Activated CD8-positive, alpha-beta memory T cell treated with anti-CD3 and anti-CD28 coated beads, Interleukin-2, amount 10 ng/mL, durations not matched to agents 7 days and 5 days (primary cell): ENCODE results near the gene SRGN. TPM values are rescaled to one million over a fixed set of nuclear protein-coding genes. Genes with fewer than 3 reads are reported as not detected.

ENCODE experiments used
- ATAC-seq: fragments of 150-1000 bp; cut with Tn5 transposase; one replicate; pipeline ENCODE4 v1.10.0; 2021; ENCODE audit warnings: moderate library complexity
- CTCF ChIA-PET: fragments of 350-600 bp; sonication (Branson Sonifier 250); formaldehyde crosslinking; loops from one replicate; lab custom pipeline; 2021; ENCODE audit warnings: antibody characterized with exemption; lab: Charles Lee
- DNase-seq: peaks from one replicate; pipeline ENCODE4 v3.0.0-alpha.2; 2020
- H3K27ac Mint-ChIP-seq: one replicate; pipeline ENCODE4 v1.8.0; 2021; ENCODE audit warnings: mild to moderate bottlenecking, mixed read lengths
- H3K27me3 Mint-ChIP-seq: one replicate; pipeline ENCODE4 v1.8.0; 2021; ENCODE audit warnings: mixed read lengths
- H3K36me3 Mint-ChIP-seq: one replicate; pipeline ENCODE4 v1.8.0; 2021; ENCODE audit warnings: mild to moderate bottlenecking, mixed read lengths
- H3K4me1 Mint-ChIP-seq: one replicate; pipeline ENCODE4 v1.8.0; 2021; ENCODE audit warnings: mixed read lengths
- H3K4me3 Mint-ChIP-seq: one replicate; pipeline ENCODE4 v1.8.0; 2021; ENCODE audit warnings: mild to moderate bottlenecking, moderate library complexity, mixed read lengths
- H3K9me3 Mint-ChIP-seq: one replicate; pipeline ENCODE4 v1.8.0; 2022; ENCODE audit warnings: low read depth, mixed read lengths
- total RNA-seq, 2 experiments: library from RNA; stranded (reverse); gene quantifications; one replicate each; pipeline ENCODE4 v1.2.3, GENCODE V29; 2021

Gene SRGN
- total RNA-seq, 2 experiments from 2014 or later = 366 to 616 TPM

- CTCF ChIA-PET = interaction anchor here (0.6 to 1.8 kb wide), 14 partner anchors 9 to 163 kb away, joined by 3 to 5 read pairs (median 3); partner anchors contain the start of gene SRGN
- peak; percentile 50 for DNase-seq
- Mint-ChIP-seq H3K27ac (peak overlapping the region; percentile 81), H3K36me3 (peaks cover 3% of the 10 kb centered on the region), H3K27me3 (no peaks in the 10 kb centered on the region), H3K9me3 (no peaks in the 10 kb centered on the region), H3K4me3 (no peak overlapping the region), H3K4me1 (peaks cover 36% of the 10 kb centered on the region)
- peak; percentile 44 for ATAC-seq
Measured at GRCh38 chr10:69065406-69066361, 22.2 kb upstream of the SRGN start.

DNA sequence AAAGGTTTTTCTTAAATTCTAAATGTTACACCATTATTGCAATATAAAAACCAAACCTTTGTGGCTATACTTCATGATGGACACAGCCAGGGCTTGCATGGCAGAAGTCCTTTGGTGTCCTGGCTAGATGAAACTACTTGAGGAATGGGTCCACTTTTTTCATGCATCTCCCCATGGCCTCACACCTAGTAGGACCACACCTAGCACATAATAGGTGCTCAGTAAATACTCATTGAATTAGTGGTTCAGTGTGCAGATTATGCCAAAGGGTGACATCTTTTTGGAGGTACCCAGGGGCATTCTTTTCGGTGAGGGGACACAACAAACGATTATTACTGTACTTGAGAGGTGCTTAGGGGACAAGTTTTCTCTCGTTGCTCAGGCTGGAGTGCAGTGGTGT is 20.7 kb upstream of the SRGN start:
- ATAC-seq (no peak), DNase-seq (no peak)
- Mint-ChIP-seq H3K4me3 (no peak overlapping the region), H3K4me1 (peaks cover 23% of the 10 kb centered on the region), H3K27me3 (no peaks in the 10 kb centered on the region), H3K9me3 (no peaks in the 10 kb centered on the region), H3K36me3 (peaks cover 3% of the 10 kb centered on the region), H3K27ac (no peak overlapping the region)
- CTCF ChIA-PET = interaction anchor here (1.0 kb wide), 1 partner anchor 12 kb away, joined by 3 read pairs; no protein-coding TSS in a partner anchor

DNA sequence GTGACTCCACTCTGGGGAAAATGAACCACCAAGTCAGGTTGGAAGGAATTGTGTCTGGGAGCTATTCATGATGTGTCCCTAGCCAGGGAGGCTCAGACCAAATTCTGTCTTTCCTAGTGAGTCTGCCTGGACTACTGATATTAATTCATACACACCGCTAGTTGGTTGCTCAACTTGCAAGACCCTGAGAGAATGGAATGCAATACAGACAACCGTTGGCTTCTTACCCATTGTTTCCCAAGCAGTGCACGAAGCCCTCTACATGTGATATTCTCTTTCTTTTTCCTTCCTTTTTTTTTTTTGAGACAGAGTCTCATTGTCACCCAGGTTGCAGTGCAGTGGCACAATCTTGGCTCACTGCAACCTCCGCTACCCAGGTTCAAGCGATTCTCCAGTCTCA is 19.4 kb upstream of the SRGN start:
- ATAC-seq = no peak
- CTCF ChIA-PET = interaction anchor here (0.9 to 1.4 kb wide), 2 partner anchors 12 to 25 kb away, joined by 3 read pairs; no protein-coding TSS in a partner anchor
- H3K9me3 Mint-ChIP-seq = no peaks in the 10 kb centered on the region
- H3K36me3 Mint-ChIP-seq = peaks cover 3% of the 10 kb centered on the region
- DNase-seq = no peak
- no peak overlapping the region for H3K27ac Mint-ChIP-seq
- H3K4me1 Mint-ChIP-seq = peaks cover 22% of the 10 kb centered on the region
- H3K27me3 Mint-ChIP-seq = no peaks in the 10 kb centered on the region
- H3K4me3 Mint-ChIP-seq = no peak overlapping the region

- H3K4me3 Mint-ChIP-seq = no peak overlapping the region
- CTCF ChIA-PET = interaction anchor here (0.9 to 1.4 kb wide), 2 partner anchors 11 to 24 kb away, joined by 3 read pairs; no protein-coding TSS in a partner anchor
Measured at GRCh38 chr10:69069090-69070042, 18.5 kb upstream of the SRGN start.

DNA sequence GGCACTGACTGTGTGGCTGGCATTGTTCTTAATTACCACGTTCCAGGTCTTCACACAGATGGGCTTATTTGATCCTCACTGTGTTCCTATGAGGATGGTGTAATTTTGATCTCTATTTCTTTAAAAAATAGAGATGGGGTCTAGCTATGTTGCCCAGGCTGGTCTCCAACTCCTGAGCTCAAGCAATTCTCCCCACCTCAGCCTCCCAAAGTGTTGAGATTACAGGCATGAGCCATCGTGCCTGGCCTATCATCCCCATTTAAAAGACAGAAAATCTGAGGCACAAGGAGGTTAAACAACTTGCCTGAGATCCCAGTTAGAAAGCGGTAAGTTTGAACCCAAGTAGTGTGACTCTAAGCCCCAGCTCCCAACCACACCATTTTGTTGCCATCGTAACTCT is 17.0 kb upstream of the SRGN start:
- Mint-ChIP-seq H3K27ac (no peak overlapping the region), H3K4me3 (no peak overlapping the region), H3K4me1 (peaks cover 18% of the 10 kb centered on the region), H3K9me3 (no peaks in the 10 kb centered on the region), H3K36me3 (peaks cover 3% of the 10 kb centered on the region), H3K27me3 (peaks cover 2% of the 10 kb centered on the region)
- CTCF ChIA-PET = interaction anchor here (1.2 kb wide), 1 partner anchor 9 kb away, joined by 3 read pairs; no protein-coding TSS in a partner anchor
- ATAC-seq (no peak), DNase-seq (no peak)

More at GRCh38 chr10:69069090-69070042, 18.5 kb upstream of the SRGN start:
- H3K9me3 Mint-ChIP-seq = no peaks in the 10 kb centered on the region
- H3K4me1 Mint-ChIP-seq = peaks cover 27% of the 10 kb centered on the region
- H3K36me3 Mint-ChIP-seq = peaks cover 3% of the 10 kb centered on the region
- H3K27me3 Mint-ChIP-seq = peaks cover 2% of the 10 kb centered on the region
- no peak overlapping the region for H3K27ac Mint-ChIP-seq
- no peak for DNase-seq
- ATAC-seq = no peak

- no peaks in the 10 kb centered on the region for H3K36me3 Mint-ChIP-seq
- CTCF ChIA-PET = no interaction called here
- ATAC-seq = no peak
- H3K4me1 Mint-ChIP-seq = peaks cover 14% of the 10 kb centered on the region
- peaks cover 2% of the 10 kb centered on the region for H3K27me3 Mint-ChIP-seq
- DNase-seq = no peak
- H3K4me3 Mint-ChIP-seq = no peak overlapping the region
- no peak overlapping the region for H3K27ac Mint-ChIP-seq
- no peaks in the 10 kb centered on the region for H3K9me3 Mint-ChIP-seq
Measured at GRCh38 chr10:69071610-69072009, 16.3 kb upstream of the SRGN start.

DNA sequence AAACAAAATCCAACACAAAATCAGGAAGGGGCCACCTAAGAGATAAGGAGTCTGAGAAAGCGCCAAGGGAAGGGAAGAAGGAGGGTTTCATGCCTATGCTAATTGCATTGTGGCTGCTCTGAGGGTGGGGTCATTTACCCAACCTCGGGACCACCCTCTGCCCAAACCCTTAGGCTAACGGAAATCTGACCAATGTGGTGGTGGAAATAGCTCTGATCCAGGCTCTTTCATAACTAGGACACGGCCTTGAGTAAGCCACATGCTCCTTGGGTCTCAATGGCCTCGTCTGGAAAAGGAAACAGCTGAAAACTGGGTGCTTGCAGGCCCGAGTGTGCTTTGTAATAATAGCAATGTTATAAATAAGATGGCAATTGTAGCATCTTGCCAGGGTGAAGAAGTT is 14.9 kb upstream of the SRGN start:
- DNase-seq = no peak
- CTCF ChIA-PET = no interaction called here

DNA sequence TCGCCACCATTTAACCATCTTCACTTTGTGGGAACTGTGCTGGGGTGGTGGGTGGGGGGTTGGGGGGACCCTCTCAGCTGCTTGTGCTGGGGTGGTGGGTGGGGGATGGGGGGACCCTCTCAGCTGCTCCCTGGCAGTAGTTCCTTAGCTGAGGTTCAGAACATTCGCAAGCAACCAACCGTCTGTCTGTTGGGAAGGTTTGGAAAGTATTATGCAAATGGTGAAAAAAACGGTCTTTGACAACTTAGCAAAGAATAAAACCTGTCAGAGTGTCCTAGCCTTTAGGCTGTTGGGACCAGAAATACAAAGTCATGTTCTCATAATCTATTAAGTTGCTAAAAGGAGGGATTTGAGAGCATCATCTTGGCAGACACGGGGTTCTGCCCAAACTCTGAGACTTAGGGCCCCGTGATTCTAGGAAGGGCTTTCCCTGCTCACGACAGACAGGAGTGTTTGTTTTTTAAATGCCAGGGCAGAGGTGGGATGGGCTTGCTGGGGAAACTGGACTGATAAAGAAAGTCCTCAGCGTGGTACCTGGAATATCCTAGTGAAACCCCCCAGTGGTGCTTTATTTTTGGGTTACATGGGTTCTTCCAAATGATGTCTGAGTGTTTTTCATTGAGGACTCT is 14.1 kb upstream of the SRGN start:
- H3K36me3 Mint-ChIP-seq = no peaks in the 10 kb centered on the region
- DNase-seq (no peak), ATAC-seq (no peak)
- H3K4me3 Mint-ChIP-seq = no peak overlapping the region
- no peaks in the 10 kb centered on the region for H3K9me3 Mint-ChIP-seq
- H3K4me1 Mint-ChIP-seq = peaks cover 12% of the 10 kb centered on the region
- CTCF ChIA-PET = interaction anchor here (1.4 kb wide), 1 partner anchor 7 kb away, joined by 4 read pairs; no protein-coding TSS in a partner anchor
- peaks cover 2% of the 10 kb centered on the region for H3K27me3 Mint-ChIP-seq
- no peak overlapping the region for H3K27ac Mint-ChIP-seq

More for the DNA sequence above, 14.9 kb upstream of the SRGN start:
- Mint-ChIP-seq H3K27ac (no peak overlapping the region), H3K9me3 (no peaks in the 10 kb centered on the region), H3K4me1 (peaks cover 12% of the 10 kb centered on the region), H3K27me3 (peaks cover 2% of the 10 kb centered on the region), H3K4me3 (no peak overlapping the region), H3K36me3 (no peaks in the 10 kb centered on the region)
- no peak for ATAC-seq

DNA sequence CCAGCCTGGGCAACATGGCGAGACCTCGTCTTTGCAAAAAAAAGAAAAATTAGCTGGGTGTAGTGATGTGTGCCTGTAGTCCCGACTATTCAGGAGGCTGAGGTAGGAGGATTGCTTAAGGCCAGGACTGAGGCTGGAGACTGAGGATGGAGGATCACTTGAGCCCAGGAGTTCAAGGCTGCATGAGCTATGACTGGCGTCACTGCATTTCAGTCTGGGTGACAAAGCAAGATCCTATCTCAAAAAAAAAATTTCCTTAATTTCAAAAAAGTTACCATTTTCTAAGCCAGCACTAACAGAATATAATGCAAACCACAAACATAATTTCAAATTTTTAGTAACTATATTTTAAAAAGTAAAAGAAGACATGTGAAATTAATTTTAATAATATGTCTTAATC is 13.4 kb upstream of the SRGN start:
- H3K27me3 Mint-ChIP-seq = peaks cover 2% of the 10 kb centered on the region
- H3K4me1 Mint-ChIP-seq = peaks cover 13% of the 10 kb centered on the region
- ATAC-seq = no peak
- no peaks in the 10 kb centered on the region for H3K36me3 Mint-ChIP-seq
- no peak overlapping the region for H3K4me3 Mint-ChIP-seq
- no peak for DNase-seq
- CTCF ChIA-PET = interaction anchor here (1.4 to 2.0 kb wide), 2 partner anchors 8 to 69 kb away, joined by 4 to 6 read pairs; no protein-coding TSS in a partner anchor
- H3K27ac Mint-ChIP-seq = no peak overlapping the region
- H3K9me3 Mint-ChIP-seq = no peaks in the 10 kb centered on the region

DNA sequence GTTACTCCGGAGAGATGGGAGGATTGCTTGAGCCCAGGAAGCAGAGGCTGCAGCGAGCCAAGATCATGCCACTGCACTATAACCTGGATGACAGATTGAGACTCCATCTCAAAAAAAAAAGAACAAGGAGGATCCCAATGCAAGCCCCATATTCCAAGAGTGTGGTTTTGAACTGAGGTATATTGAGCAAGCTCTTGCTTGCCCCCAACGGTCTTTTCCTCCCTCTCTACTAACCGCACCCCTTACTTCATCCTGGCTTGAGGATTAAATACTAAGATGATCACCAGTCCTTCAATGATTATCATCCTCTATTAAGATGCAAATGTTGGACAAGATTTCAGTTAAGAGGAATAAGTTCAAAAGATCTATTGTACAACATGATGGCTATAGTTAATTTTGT is 12.5 kb upstream of the SRGN start:
- ATAC-seq (no peak), DNase-seq (no peak)
- H3K4me3 Mint-ChIP-seq = no peak overlapping the region
- peaks cover 16% of the 10 kb centered on the region for H3K4me1 Mint-ChIP-seq
- CTCF ChIA-PET = interaction anchor here (1.0 to 2.0 kb wide), 4 partner anchors 9 to 154 kb away, joined by 3 to 6 read pairs (median 4); no protein-coding TSS in a partner anchor
- no peaks in the 10 kb centered on the region for H3K36me3 Mint-ChIP-seq
- H3K9me3 Mint-ChIP-seq = no peaks in the 10 kb centered on the region
- peaks cover 2% of the 10 kb centered on the region for H3K27me3 Mint-ChIP-seq
- no peak overlapping the region for H3K27ac Mint-ChIP-seq

DNA sequence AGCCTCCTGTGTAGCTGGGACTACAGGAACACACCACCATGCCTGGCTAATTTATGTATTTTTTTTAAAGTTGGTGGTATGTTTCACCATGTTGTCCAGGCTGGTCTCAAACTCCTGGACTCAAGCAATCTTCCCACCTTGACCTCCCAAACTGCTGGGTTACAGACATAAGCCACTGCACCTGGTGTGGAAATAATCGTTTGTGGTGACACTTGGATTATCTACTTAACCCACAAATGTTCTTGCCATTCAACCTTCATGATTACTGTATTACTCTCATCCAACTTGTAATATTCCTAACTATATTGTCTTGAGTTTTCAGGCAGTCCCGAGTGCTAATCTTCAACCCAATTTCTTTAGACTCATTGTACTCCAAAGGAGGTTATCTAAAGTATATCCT is 9.6 kb upstream of the SRGN start:
- Mint-ChIP-seq H3K9me3 (no peaks in the 10 kb centered on the region), H3K36me3 (no peaks in the 10 kb centered on the region), H3K27me3 (peaks cover 2% of the 10 kb centered on the region), H3K4me3 (no peak overlapping the region), H3K27ac (no peak overlapping the region), H3K4me1 (peaks cover 13% of the 10 kb centered on the region)
- CTCF ChIA-PET = no interaction called here
- DNase-seq = no peak
- ATAC-seq = no peak

DNA sequence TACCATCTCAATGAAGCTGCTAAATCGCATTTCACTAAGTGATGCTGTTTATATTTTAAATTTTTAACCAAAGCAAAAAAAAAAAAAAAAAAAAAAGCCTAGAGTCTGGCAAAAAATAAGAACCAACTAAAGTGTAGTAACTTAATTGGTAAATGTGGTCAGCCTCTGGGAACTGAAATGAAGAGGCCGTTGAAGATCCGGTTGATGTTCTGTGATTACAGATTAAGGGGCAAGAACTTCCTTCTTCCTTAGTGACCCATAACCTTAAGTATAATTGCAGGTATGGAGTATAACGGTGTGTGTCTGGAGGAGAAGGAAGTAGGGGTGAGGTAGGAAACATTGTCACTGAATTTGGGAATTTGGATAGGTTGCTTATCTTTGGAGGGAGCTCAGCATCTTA is 7.7 kb upstream of the SRGN start:
- no peak overlapping the region for H3K27ac Mint-ChIP-seq
- no peaks in the 10 kb centered on the region for H3K36me3 Mint-ChIP-seq
- CTCF ChIA-PET = interaction anchor here (0.9 to 1.7 kb wide), 6 partner anchors 9 to 101 kb away, joined by 3 read pairs; no protein-coding TSS in a partner anchor
- peaks cover 6% of the 10 kb centered on the region for H3K4me1 Mint-ChIP-seq
- no peaks in the 10 kb centered on the region for H3K27me3 Mint-ChIP-seq
- ATAC-seq (no peak), DNase-seq (no peak)
- no peak overlapping the region for H3K4me3 Mint-ChIP-seq
- no peaks in the 10 kb centered on the region for H3K9me3 Mint-ChIP-seq
